NCI-H82 treated with DMSO at 0.1 percent for 48 hours (cell line): ENCODE data around the gene NFYB.
"Not testable (repeated sequence)": the region's sequence is repeated elsewhere in the genome, so short reads cannot be mapped to it uniquely, and the experiment has no call there.

Source experiments
- DNase-seq: peaks from one replicate; lab custom pipeline; 2025; ENCODE audit not compliant: unreplicated experiment; lab: John Stamatoyannopoulos, UW

Gene NFYB

DNA sequence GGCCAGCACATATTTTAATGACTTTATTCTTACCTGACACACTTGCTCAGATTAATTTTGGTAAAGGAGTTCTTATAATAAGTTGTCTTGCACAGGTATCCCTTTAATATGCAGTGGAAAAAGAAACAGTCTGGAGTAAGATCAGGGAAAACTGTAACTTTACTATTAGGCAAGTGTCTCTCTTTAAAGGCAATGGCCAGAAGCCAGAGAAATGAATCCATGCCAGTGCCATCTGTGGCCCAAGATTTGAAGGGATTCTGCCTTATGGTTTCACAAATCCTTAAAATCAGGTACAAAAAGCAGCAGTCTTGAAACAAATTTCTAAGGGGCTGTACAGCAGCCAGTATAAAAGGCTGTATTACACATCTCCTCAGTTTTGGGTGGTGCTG, 22.4 kb downstream of the NFYB start:
- DNase-seq: no peak

- DNase-seq: not testable (repeated sequence)
Measured at GRCh38 chr12:104114834-104115586, 23.0 kb downstream of the NFYB start.

GRCh38 chr12:104109446-104110271, 28.4 kb downstream of the NFYB start:
- DNase-seq: no peak

GRCh38 chr12:104108755-104109445, 29.1 kb downstream of the NFYB start:
- peak; percentile 58 for DNase-seq

DNA sequence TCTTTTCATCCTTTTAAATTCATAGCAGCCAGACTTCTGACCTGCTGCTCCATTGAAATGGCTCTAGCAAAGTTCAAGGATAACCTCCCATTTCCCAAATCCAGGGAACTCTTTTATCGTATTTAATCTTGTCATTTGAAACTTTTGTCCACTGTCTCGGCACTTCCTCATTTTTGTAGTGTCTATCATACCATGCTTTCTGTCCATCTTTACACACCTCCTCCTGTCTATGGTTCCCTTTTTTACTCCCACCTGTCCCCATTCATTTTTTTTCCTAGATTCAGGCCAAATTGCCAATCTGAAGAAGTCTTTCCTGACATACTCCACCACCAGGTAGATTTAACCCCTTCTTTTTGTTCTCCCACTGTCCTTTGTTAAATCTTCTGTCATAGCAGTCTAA, 31.0 kb downstream of the NFYB start:
- no peak for DNase-seq

DNA sequence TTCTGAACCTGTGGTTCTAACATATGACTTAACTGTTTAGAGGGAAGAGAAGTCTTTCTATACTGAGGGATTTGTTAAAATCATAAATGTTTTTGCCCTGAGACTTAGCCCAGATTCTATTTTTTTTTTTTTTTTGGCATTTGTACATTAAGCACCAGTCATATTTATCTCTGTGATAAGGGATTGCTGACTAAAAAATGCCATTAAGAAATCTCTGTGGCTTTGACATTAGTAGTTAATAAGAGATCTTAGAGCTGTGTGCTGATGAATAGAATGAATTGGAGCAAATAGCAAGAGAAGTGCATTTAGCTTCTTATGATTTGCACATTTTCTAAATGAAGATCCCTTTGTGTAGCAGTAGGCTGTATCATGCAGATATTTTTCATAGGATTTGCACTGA, 32.5 kb downstream of the NFYB start:
- DNase-seq: no peak

GRCh38 chr12:104097954-104098353, 40.1 kb downstream of the NFYB start:
- DNase-seq: no peak

DNA sequence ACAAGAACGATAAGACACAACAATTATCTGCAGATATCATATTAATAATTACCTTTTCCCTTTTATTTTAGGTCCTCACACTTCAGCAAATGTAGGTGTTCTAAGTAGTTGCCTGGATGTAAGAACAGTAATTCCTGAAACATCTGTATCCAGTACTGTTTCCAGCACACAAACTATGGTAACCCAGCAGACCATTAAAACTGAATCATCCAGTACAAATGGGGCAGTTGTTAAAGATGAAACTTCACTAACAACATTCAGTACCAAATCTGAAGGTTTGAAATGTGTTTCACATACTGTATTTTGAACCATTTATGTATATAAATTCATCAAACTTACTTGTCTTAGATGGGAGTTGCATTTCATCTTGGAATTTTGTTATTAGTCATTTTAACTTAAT, 42.7 kb downstream of the NFYB start:
- DNase-seq: no peak

DNA sequence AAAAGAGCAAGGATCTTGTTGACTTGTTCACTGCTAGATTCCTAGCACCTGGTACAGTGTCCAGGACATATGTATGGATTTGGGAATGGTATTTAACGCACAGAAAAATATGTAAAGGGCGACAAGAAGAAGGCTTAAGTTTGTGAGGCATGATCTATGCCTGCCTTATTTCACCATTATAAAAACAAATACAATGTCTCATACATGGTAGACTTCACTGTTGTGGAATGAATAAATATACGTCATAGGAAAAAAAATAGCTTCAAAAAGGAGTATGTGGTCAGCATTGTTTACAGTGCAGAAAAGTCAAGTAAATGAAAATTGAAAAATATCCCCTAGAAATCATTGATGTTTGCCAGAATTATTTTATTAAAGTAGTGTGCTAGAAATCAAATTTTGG, 43.7 kb downstream of the NFYB start:
- no peak for DNase-seq

GRCh38 chr12:104091136-104091535, 46.9 kb downstream of the NFYB start:
- no peak for DNase-seq

DNA sequence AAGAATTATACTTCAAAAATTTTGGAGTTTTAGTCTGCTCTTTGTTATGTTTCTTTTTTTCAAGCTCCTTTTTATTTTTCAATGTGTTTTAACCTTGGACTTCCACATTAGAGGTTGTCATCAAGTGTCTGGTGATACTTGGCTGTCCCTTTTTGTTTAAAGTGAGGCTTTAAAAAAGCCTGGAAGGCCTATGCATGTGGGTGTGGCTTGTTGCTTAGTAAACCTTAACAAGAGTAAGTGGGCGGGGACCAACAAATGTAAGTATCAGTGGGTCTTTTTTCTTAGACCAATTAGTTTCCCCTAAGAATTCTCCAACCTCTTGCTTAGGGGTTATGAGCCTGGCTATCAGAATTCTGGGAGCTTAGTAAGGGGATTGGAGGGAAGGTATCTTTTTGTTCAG, 47.3 kb downstream of the NFYB start:
- DNase-seq: no peak

GRCh38 chr12:104083769-104084475, 54.1 kb downstream of the NFYB start:
- DNase-seq: no peak

- DNase-seq: no peak
Measured at GRCh38 chr12:104080764-104081163, 57.2 kb downstream of the NFYB start.

GRCh38 chr12:104079024-104079423, 59.0 kb downstream of the NFYB start:
- DNase-seq: peak; percentile 78

- no peak for DNase-seq
Measured at GRCh38 chr12:104073699-104074098, 64.3 kb downstream of the NFYB start.

- no peak for DNase-seq
Measured at GRCh38 chr12:104072099-104072498, 65.9 kb downstream of the NFYB start.
